HepG2 (cell line): ENCODE results near the gene TRIM72. TPM values are rescaled to one million over a fixed set of nuclear protein-coding genes. Genes with fewer than 3 reads are reported as not detected.
A peak's percentile ranks its signal among the peaks of the same experiment; 100 is the strongest.

Experiments
- ATAC-seq: fragments of 200-7000 bp; cut with Tn5 transposase; 3 replicates; pipeline ENCODE4 v1.9.1; 2020; ENCODE audit warnings: mild to moderate bottlenecking, moderate library complexity
- BruUV-seq: library from RNA; stranded (reverse); fragments of 400-500 nt; replicated peaks from 2 replicates; lab custom pipeline; 2021; lab: Mats Ljungman, UMichigan
- CTCF ChIA-PET: fragments of 300-600 bp; formaldehyde crosslinking; extraction: SDS; loops from one replicate; lab custom pipeline; 2021; ENCODE audit warnings: low total read pairs, inconsistent platforms, low intra/inter-chr PET ratio; lab: Yijun Ruan, JAX
- POLR2A ChIA-PET: fragments of 350-600 bp; sonication (Branson Sonifier 250); formaldehyde crosslinking; loops from one replicate; lab custom pipeline; 2020; ENCODE audit warnings: antibody characterized with exemption, inconsistent platforms; lab: Yijun Ruan, JAX
- DNase-seq: peaks from one replicate; pipeline ENCODE4 v3.0.0-alpha.2; 2015; ENCODE audit warnings: low spot score
- FAIRE-seq: peaks from 3 replicates; lab custom pipeline; 2011; peaks lifted over from hg19 to GRCh38; lab: Jason Lieb, UNC
- H2AFZ ChIP-seq: one replicate; pipeline ENCODE4 v1.6.1; 2011; ENCODE audit warnings: low read length, inconsistent platforms
- H3K27ac ChIP-seq: fragments of 300-600 bp; 3 replicates; pipeline ENCODE4 v1.8.0; 2011; ENCODE audit warnings: mixed run types, mild to moderate bottlenecking, mixed read lengths, low read length, inconsistent platforms; ENCODE audit not compliant: insufficient read depth; ENCODE audit errors: extremely low read length
- H3K27me3 ChIP-seq, 2 experiments: fragments of 200-600 bp in 1 of 2; 2 replicates in 1 of 2; 3 replicates in 1 of 2; pipeline versions ENCODE4 v1.6.0 to v1.8.0; 2011; ENCODE audit warnings: low read length in 2 of 2, mild to moderate bottlenecking in 2 of 2, moderate library complexity in 2 of 2, inconsistent platforms in 1 of 2; ENCODE audit not compliant: insufficient read depth in 2 of 2, control insufficient read depth in 1 of 2
- H3K36me3 ChIP-seq, 2 experiments: fragments of 200-600 bp in 1 of 2; replicated peaks in 1 of 2; 2 replicates in 1 of 2; 3 replicates in 1 of 2; pipeline versions ENCODE4 v1.5.1 to v1.8.0; 2011; ENCODE audit warnings: low read length in 2 of 2, inconsistent platforms in 1 of 2; ENCODE audit not compliant: insufficient read depth in 2 of 2, control insufficient read depth in 1 of 2
- H3K4me1 ChIP-seq: 2 replicates; pipeline ENCODE4 v1.5.1; 2012; ENCODE audit warnings: low read length, inconsistent platforms; ENCODE audit not compliant: insufficient read depth
- H3K4me2 ChIP-seq: 2 replicates; pipeline ENCODE4 v1.6.0; 2011; ENCODE audit warnings: low read depth, low read length, inconsistent platforms
- H3K4me3 ChIP-seq, 3 experiments: fragments of 200-600 bp in 1 of 3; sonication (generic), shearing (Covaris generic) in 1 of 3; replicated peaks in 1 of 3; 2 replicates each; pipeline ENCODE4 v1.5.1; 2011 to 2016; ENCODE audit warnings: low read length in 3 of 3, inconsistent platforms in 2 of 3, low read depth in 2 of 3, mild to moderate bottlenecking in 2 of 3, control low read depth in 1 of 3, mixed read lengths in 1 of 3; ENCODE audit not compliant: insufficient read depth in 1 of 3
- H3K79me2 ChIP-seq: one replicate; pipeline ENCODE4 v1.6.1; 2011; ENCODE audit warnings: low read length, inconsistent platforms; ENCODE audit not compliant: insufficient read depth
- H3K9ac ChIP-seq: 2 replicates; pipeline ENCODE4 v1.6.0; 2011; ENCODE audit warnings: mild to moderate bottlenecking, low read depth, low read length, inconsistent platforms; ENCODE audit not compliant: insufficient read depth
- H3K9me3 ChIP-seq: 2 replicates; pipeline ENCODE4 v1.5.1; 2012; ENCODE audit warnings: mild to moderate bottlenecking, low read length
- H4K20me1 ChIP-seq: 2 replicates; pipeline ENCODE4 v1.6.0; 2011; ENCODE audit warnings: inconsistent platforms, mild to moderate bottlenecking, low read length, moderate library complexity; ENCODE audit not compliant: insufficient read depth
- CAMTA2 ChIP-seq: sonication (generic); formaldehyde crosslinking; IDR thresholded peaks from 2 replicates; pipeline ENCODE4 v1.4.0; 2020; ENCODE audit warnings: mild to moderate bottlenecking, missing genetic modification reagents, borderline replicate concordance
- EZH2 ChIP-seq: conservative IDR thresholded peaks from 2 replicates; pipeline ENCODE4 v1.6.1; 2012; ENCODE audit warnings: mild to moderate bottlenecking, low read depth, low read length, moderate library complexity
- GATA4 ChIP-seq: sonication (generic); IDR thresholded peaks from 2 replicates; pipeline ENCODE4 v1.6.1; 2016; ENCODE audit warnings: antibody characterized with exemption, low read depth, borderline replicate concordance
- HBP1 ChIP-seq: IDR thresholded peaks from 2 replicates; pipeline ENCODE4 v1.6.1; 2016; ENCODE audit warnings: low read depth, control low read depth
- KLF11 ChIP-seq: IDR thresholded peaks from 2 replicates; pipeline ENCODE4 v1.6.1; 2016; ENCODE audit warnings: missing compliant biosample characterization
- ZBTB8A ChIP-seq: sonication (generic); formaldehyde crosslinking; IDR thresholded peaks from 2 replicates; pipeline ENCODE4 v1.4.0; 2020; ENCODE audit warnings: mild to moderate bottlenecking, low read depth, missing genetic modification reagents, borderline replicate concordance
- ZNF414 ChIP-seq: sonication (generic); formaldehyde crosslinking; IDR thresholded peaks from 2 replicates; pipeline ENCODE4 v1.5.0; 2020; ENCODE audit warnings: missing genetic modification reagents
- WGBS: methylation state at CpG from one replicate; pipeline ENCODE4 v1.1.6; 2017; ENCODE audit warnings: low lambda C conversion rate; 5-methylcytosine and 5-hydroxymethylcytosine counted together
- in situ Hi-C: cut with HindIII; loops from 2 replicates; pipeline ENCODE4 v1.10.0; 2017; ENCODE audit warnings: low pct_unique_long_range_greater_than_20kb; ENCODE audit not compliant: extremely low pct_ligation_motif_present
- intact Hi-C: fragments of 100-400 bp; cut with micrococcal nuclease; formaldehyde crosslinking; loops from one replicate; pipeline ENCODE4 v1.10.0; 2022; ENCODE audit not compliant: unreplicated experiment
- polyA plus RNA-seq, 8 experiments: library from polyadenylated mRNA; depleted of rRNA in 3 of 8; stranded (reverse) in 7 of 8; unstranded in 1 of 8; fragments of >200 nt; fragmentation: Illumina TruSeq in 4 of 8; extraction: Trizol in 4 of 8; gene quantifications; 2 replicates each; pipeline versions ENCODE4 v1.2.1 to v1.2.3, GENCODE V29; 2011 to 2016; ENCODE audit warnings: low read depth in 4 of 8, missing spikeins in 1 of 8, mixed read lengths in 1 of 8; ENCODE audit not compliant: insufficient read depth in 1 of 8
- total RNA-seq, 5 experiments: library from RNA; depleted of rRNA; stranded (reverse); fragments of >200 nt; fragmentation: Illumina TruSeq; extraction: Trizol; gene quantifications; 2 replicates each; pipeline ENCODE4 v1.2.3, GENCODE V29; 2016; ENCODE audit warnings: low read depth in 1 of 5

The TRIM72 gene
- total and polyA plus RNA-seq, 2 of the 13 experiments (the other 11 are each of a cell fraction or from before 2014, with no cell fraction given) = not detected

- H3K36me3 ChIP-seq = no peaks in the 10 kb centered on the region
- intact Hi-C loops (no loop called here), in situ Hi-C loops (no loop called here)
- no peaks in the 10 kb centered on the region for H3K9me3 ChIP-seq
- no peak overlapping the region for H2AFZ ChIP-seq
- WGBS = 20% methylated on average over 6 of the region's 6 CpGs
- no peak overlapping the region for H3K4me2 ChIP-seq
- no peaks in the 10 kb centered on the region for H3K4me1 ChIP-seq
- DNase-seq (no peak), ATAC-seq (no peak), FAIRE-seq (no peak)
- H4K20me1 ChIP-seq = no peaks in the 10 kb centered on the region
- no peak overlapping the region for H3K27ac ChIP-seq
- no peak for TF ChIP-seq ZBTB8A (CRISPR knock-in tag)
- TF ChIP-seq ZNF414 (CRISPR knock-in tag) = no peak
- TF ChIP-seq GATA4 = no peak
- no peak for TF ChIP-seq CAMTA2
- TF ChIP-seq KLF11 (CRISPR knock-in tag) = no peak
- TF ChIP-seq HBP1 (CRISPR knock-in tag) = no peak
- peak; percentile 74; the same call in 1 of the 2 replicates for TF ChIP-seq EZH2
- H3K27me3 ChIP-seq = peaks cover 3 to 33% of the 10 kb centered on the region in 2 experiments; a peak in 3 of 5 replicates
- no TSS peak for BruUV-seq
- H3K4me3 ChIP-seq = no peak overlapping the region
- CTCF ChIA-PET = no interaction called here
- H3K79me2 ChIP-seq = no peaks in the 10 kb centered on the region
- no peak overlapping the region for H3K9ac ChIP-seq
- POLR2A ChIA-PET = no interaction called here
Measured at GRCh38 chr16:31242206-31242605, 28.3 kb downstream of the TRIM72 start.
